ENCODE measurements around the gene PRKAR1B.

- TF ChIP-seq CTCF (conservative IDR thresholded peaks at IDR 0.05; ENCODE audit: low read depth, low read length) (no peak), EZH2 (IDR thresholded peaks at IDR 0.05; ENCODE audit: borderline replicate concordance, low read depth, low read length, poor library complexity, severe bottlenecking) (no peak)
Measured at GRCh38 chr7:576524-577277, 150.4 kb downstream of the PRKAR1B start.

All from A673 (cell line).